NK-92 treated with Interleukin-12 subunit alpha and Interleukin-12 subunit beta, amount 100 ng/mL, for 24 hours (cell line): ENCODE measurements around the gene ZNF583.

ENCODE experiments used
- DNase-seq: peaks from one replicate; lab custom pipeline; 2025; lab: John Stamatoyannopoulos, UW

Gene ZNF583

DNA sequence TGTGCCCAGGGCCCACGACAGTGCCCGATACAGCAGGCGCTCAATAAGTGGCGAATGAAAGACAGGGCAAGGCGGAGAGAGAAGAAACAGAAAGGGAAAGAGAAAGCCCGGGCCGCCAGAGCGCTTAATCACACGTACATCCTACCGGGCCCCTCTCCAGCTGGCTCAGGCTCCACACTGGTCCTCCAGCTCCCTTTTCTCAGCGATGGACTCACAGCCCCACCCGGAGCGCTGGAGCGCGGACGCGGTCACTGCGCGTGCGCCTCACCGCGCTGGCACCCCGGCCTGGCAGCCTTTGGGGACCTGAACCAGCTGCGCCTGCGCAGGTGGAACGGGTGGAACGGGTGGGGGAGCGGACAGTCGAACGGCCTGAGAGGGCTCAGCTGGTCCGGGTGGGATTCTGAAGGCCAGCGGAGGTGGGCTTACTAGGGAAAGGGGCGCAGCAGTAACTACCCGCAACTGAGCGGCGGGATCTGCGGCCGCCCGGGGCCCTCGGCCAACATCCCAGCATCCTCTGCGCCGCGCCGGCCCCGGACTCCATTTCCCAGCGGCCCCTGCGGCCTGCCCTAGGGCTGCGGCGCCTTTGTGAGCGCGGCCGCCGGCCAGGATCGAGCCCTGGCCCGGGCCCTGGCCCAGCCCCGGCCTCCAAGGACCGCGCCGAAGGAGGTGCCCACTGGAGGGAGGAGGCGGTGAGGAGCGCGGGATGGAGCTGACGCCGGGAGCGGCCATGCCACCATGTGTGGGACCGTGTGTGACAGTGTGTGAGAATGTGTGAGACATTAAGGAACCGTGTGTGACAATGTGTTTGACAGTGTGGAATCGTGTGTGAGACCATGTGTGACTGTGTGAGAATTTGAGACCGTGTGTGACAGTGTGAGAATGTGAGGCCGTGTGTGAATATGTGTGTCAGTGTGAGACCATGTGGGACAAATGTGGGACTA is at the start of gene ZNF583:
TSS of gene ZNF583 (plus strand) at position 569 of the 941 bp plus-strand sequence. CDS start 2,783 bp downstream, outside the sequence.
- DNase-seq = no peak

DNA sequence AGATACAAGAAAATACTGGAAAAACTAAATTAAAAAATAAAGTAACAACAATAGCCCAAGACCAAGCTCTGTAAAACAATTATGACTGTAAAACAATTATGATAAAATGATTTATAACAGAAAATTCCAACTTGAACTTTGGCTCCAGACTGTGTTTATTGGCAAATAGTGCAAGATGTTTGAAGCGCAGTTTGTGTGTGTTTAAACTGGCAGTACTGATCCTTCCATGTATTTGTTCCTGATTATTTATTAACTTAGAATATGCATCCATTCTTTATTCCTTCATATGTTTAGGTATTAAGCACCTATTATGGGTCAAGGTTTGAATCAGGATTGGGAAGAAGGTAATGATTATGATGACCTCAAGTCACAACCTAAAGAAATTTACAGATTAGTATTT is 48.6 kb upstream of the ZNF583 start:
- DNase-seq = no peak

DNA sequence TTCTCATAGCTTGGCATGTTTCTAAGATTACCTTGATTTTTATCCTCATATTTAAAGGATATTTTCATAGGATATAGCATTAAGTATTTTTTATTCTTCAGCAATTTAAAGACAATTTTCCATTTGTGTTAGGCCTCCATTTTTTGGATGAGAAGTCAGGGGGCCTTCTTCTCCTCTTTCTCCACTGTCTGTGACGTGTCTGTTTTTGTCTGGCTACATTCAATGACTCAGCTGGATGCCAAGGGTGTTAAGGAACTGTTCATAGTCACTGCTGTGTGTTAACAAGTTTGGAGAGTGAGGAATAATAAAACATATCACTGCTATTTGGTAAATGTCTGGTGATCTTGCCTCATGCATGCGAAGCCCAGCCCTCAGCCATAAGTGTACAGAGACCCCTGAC is 47.2 kb upstream of the ZNF583 start:
- no peak for DNase-seq

DNA sequence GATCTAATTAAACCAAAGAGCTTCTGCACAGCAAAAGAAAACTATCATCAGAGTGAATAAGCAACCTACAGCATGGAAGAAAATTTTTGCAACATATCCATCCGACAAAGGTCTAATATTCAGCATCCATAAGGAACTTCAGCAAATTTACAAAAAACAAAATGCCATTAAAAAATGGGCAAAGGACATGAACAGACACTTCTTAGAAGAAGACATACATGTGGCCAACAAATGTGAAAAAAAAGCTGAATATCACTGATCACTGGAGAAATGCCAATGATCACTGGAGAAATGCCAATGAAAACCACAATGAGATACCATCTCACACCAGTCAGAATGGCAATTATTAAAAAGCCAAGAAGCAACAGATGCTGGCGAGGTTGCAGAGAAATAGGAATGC is 43.3 kb upstream of the ZNF583 start:
- DNase-seq = no peak

DNA sequence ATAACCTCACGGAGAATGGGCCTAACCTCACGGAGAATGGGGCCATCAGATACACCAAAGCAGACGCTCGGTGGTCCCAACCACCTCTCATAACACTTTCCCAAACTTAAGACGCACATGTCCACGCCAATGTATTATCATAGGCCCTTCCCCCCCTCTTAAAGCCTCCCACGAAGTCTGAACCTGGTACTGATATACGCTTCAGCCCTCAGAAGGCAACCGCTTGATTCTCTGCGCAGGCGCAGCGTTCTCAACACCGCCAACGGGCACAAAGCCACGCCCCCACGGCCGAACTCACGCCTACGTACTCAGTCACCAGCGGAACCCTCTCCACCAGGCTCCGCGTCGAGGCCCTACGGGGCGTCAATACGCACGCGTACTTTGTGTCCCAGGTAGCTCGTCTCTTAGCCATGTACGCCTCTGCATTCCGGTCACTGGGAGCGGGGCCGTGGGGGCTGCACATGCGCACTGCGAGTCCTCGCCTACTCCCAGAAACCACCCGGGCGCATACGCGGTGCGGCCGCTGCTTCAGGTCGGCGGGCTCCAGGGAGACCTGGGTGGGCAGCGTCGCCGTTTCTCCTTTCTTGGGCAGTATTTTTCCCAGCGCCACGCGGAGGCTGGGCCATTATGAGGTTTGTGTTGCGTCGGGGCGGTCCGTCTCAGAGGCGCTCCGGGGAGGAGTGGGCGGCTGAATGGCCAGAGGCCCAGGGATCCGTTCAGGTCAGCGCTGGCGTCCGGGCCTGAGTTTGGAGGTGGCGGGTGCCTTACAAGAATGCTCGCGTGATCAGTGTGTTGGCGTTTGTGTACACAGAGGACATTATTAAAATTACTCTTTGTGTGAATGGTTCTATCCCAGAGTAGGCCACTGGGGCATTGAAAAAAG is 36.1 kb upstream of the ZNF583 start:
- DNase-seq = no peak

DNA sequence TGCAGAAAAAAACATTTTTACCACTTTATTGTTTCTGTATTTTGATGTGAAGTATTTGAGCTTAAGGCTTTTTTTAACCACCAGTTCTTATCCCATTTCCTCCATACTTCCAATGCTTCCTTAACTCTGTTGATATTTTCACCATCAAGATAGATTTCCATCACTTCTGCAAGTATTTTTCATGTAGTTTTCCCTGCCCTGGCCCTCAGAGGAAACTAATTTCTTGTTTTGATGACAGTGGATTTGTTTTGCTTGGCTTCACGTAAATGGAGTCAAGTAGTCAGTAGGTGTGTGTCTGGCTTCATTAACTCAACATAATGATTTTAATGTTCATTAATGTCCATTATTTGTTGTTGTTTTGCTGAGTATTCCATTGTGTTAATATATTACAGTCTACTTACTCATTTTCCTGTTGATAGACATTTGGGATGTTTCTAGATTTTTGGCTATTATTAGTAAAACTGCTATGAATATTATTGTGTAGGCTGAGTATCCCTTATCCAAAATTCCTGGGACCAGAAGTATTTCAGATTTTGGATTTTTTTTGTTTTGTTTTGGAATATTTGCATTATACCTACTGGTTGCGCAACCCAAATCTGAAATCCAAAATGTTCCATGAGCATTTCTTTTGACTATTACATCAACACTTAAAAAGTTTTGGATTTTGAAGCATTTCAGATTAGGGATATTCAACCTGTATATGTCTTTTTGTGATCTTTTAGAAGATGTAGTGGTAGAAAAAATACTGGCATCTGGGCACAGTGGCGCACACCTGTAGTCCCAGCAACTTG is 34.1 kb upstream of the ZNF583 start:
- no peak for DNase-seq

DNA sequence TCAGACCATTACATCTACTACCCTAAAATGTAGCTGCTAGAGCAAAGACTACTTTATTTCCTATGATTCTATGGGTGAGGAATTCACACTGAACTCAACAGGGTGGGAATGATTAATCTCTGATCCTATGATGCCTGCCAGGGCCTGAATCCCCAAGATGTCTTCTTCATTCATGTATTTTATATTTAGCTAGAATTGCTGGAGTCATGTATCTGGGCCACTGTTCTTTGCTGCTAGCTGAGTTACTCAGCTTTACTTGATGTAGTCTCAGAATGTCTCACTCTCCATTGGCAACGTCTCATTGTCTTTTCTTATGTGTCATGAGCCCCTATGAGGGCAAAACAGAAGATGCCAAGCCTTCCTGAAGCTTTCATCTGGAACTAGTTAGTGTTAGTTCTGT is 31.9 kb upstream of the ZNF583 start:
- no peak for DNase-seq

DNA sequence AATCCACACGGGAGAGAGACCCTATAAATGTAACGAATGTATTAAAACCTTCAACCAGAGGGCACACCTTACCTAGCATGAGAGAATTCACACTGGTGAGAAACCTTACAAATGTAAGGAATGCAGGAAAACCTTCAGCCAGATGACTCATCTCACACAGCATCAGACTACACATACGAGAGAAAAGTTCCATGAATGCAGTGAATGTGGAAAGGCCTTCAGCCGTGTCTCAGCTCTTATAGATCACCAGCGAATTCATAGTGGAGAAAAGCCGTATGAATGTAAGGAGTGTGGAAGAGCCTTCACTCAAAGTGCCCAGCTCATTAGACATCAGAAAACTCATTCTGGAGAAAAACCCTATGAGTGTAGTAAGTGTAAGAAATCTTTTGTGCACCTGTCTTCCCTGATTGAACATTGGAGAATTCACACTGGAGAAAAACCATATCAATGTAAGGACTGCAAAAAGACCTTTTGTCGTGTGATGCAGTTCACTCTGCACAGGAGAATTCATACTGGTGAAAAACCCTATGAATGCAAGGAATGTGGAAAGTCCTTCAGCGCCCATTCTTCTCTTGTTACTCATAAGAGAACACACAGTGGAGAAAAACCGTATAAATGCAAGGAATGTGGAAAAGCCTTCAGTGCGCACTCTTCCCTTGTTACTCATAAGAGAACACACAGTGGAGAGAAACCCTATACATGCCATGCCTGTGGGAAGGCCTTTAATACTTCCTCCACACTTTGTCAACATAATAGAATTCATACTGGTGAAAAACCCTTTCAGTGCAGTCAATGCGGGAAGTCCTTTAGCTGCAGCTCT is 26.8 kb upstream of the ZNF583 start:
- DNase-seq = no peak

DNA sequence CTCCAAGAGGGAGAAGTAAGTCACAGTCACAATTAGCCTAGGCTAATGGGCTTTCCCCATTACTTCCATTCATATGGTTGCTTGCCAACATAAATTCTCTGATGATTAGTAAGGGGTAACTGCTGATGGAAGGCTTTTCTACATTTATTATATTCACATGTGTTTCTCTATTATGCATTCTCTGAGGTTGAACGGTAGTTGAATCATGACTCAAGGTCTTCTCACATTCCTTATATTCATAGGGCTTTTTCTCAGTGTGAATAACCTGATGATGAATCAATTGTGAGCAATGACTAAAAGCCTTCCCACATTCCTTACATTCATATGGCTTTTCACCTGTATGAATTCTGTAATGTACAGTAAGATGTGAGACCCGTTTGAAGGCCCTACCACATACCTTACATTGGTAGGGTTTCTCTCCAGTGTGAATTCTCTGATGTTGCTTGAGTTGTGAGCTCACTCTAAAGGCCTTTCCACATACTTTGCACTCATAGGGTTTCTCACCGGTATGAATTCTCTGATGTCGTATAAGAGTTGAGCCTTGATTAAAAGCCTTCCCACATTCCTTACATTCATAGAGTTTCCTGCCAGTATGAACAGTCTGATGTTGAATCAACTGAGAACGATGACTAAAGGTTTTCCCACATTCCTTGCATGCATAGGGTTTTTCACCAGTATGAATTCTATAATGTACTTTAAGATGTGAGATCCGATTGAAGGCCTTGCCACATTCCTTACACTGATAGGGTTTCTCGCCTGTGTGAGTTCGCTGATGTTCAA is 20.1 kb upstream of the ZNF583 start:
- no peak for DNase-seq

DNA sequence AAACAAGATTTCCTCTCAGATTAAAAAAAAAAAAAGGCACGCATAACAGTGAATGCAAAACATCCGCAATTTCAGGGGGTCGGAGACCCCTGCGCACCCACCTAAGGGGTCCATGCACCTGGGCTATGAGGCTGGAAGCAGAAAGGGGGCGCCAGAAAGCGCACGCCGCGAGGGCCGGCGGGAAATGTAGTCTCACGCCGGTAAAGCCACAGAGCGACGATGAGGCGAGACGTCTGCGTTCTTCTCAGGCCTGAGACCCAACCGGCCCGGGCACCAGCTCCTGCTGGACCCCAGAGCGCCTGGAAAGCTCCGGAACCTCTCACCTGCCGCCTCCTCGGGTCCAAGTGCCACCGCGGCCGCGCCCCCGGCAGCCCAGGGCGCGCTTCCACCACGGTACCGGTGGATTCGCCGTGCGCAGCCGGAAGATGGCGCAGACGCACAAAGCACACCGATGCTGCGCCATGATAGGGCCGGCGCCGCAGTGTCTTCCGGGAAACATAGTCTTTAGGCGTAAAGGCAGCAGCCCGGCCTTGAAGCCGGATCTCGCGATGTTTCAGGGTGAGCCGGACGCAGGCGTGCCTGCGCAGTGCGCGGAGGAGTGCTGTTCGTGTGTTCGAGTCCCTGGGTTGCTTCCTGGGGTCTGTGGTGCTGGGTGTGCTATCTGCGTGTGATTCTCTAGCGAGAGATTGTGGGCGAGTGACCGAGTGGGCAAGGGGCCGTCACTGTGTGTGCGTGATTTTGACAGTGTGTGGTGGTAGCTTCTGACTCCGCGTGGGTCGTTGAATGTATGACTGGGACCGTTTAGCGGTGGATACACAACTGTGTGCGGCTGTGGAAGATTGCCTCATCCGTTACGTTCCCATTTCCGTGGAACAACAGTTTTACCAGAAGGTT is 10.8 kb upstream of the ZNF583 start, which contains the start of gene ZNF582:
TSS of gene ZNF582 (minus strand) at position 416 of the 894 bp plus-strand sequence. CDS start 1,782 bp downstream, outside the sequence.
- DNase-seq = no peak

DNA sequence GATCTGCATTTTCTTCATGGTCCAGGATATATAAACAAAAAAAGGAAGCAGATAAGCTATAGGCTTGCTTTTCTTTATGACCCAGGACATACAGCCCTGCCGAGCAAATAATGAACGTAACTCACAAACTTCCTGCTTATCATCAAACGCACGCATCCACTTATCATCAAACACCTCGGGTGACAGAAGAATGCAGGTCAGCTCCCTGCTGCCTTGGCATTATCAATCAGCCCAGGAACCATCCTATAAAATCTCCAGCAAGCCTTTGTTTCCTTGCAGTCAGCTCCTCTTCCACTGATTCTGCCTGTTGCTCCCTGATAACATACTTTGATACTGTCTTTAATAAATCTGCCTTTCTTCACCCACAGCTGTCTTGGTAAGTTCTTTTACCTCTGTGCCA is 5.3 kb upstream of the ZNF583 start:
- no peak for DNase-seq

DNA sequence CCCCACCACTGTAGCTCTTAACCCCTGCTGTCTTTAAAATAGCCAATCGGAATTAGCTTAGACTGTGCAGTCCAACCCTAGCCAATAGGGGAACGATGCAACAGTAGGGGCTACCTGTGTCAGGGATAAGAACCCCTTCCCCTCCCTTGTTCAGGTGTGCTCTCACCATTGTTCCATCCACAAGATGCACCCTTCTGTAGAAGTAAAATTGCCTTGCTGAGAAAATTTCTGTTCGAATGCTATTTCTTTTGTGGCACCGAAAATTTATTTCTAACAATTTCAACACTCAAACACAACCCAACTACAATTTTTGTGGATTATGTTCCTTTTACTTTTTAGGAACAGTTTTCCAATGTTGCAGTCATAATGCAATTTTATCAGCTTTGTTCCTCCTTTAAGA is 3.6 kb upstream of the ZNF583 start:
- DNase-seq = no peak

DNA sequence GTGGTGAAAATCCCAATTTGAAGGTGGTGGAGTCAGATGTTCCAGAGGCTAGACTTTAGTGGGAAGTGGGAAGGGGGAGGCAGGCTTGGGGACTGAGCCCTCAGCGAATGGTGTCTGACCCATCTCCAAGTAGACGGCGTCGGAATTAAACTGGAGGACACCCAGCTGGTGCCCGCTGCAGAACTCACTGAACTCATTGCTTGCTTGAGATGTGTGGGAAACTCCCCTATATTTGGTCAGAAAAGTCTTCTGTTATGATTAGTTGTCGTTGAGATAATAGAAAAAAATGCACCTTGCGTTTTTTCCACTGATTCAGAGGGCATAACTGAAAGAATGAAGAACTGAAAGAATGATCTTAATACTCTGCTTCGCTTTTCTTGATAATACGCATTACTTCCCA is 871 bp upstream of the ZNF583 start:
- DNase-seq = no peak

DNA sequence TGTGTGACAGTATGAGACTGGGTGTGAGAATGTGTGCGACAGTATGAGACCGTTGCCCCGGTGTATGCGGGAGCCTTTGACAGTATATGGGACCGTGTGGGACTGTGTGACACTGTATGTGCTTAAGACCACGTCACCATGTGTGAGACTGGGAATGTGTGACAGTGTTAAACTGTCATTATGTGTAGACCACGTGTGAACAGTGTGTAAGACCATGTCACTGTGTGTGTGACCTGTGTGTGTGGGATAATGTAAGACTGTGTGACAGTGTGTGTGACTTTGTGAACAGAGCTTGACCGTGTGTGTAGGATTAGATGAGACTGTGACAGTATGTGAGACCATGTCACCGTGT is 549 bp downstream of the ZNF583 start:
- DNase-seq = no peak

DNA sequence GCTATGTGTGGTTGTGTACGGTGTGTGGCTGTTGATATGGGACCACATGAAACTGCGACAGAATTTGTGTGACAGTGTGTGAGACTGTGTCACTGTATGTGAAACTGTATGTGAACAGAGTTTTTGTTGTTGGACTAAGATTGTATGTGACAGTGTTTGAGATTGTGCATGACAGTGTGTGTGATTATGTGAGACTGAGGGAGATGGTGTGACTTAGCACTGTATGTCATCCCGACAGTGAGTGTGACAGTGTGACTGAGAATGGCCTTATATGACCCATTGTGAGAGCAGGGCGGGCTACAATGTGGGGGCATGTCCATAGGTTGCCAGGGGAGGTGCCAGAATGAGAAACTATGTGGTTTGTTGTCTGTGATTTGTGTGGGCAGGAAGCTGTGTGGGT is 930 bp downstream of the ZNF583 start:
- DNase-seq = no peak

DNA sequence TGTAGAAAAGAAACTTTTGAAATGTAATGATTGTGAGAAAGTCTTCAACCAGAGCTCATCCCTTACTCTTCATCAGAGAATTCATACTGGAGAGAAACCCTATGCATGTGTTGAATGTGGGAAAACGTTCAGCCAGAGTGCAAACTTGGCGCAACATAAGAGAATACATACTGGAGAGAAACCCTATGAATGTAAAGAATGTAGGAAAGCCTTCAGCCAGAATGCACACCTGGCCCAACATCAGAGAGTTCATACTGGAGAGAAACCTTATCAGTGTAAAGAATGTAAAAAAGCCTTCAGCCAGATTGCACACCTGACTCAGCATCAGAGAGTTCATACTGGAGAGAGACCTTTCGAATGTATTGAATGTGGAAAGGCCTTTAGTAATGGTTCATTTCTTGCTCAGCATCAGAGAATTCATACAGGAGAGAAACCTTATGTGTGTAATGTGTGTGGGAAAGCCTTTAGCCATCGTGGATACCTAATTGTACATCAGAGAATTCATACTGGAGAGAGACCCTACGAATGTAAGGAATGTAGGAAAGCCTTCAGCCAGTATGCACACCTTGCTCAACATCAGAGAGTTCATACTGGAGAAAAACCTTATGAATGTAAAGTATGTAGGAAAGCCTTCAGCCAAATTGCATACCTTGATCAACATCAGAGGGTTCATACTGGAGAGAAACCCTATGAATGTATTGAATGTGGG is 19.3 kb downstream of the ZNF583 start:
- no peak for DNase-seq

DNA sequence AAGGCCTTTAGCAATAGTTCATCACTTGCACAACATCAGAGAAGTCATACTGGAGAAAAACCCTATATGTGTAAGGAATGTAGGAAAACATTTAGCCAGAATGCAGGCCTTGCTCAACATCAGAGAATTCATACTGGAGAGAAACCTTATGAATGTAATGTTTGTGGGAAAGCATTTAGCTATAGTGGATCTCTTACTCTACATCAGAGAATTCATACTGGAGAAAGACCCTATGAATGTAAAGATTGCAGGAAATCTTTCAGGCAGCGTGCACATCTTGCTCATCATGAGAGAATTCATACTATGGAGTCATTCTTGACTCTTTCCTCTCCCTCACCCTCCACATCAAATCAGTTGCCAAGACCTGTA is 19.8 kb downstream of the ZNF583 start:
- DNase-seq = no peak

DNA sequence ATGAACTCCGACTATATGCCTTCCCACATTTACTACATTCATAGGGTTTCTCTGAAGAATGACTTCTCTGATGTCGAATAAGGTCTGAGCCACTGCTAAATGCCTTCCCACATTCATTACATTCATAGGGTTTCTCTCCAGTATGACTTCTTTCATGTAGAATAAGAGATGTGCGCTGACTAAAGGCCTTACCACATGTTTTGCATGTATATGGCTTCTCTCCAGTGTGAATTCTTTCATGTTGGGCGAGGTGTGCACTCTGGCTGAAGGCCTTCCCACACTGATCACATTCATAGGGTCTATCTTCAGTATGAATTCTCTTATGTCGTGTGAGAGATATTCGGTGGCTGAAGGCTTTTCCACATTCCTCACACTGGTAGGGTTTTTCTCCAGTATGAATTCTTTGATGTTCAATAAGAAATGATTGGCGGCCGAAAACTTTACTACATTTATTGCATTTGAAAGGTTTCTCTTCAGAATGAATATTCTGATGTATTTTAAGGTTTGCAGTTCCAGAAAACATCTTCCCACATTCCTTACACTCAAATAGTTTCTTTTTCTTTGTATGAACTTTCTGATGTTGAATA is 37.2 kb downstream of the ZNF583 start:
- no peak for DNase-seq
